ENCODE data around the gene C1QTNF12.

The C1QTNF12 gene

GRCh38 chr1:1246577-1247340 lies at the start of gene C1QTNF12:
Gene C1QTNF12 (minus strand): TSS chr1:1246722. CDS start chr1:1246690, 32 bp downstream.
- no peak within 1 kb of the TSS for H3K9ac ChIP-seq (ENCODE audit: low read length)

GRCh38 chr1:1295154-1295923 lies 48.8 kb upstream of the C1QTNF12 start:
- H3K4me3 ChIP-seq (ENCODE audit: low read depth, low read length, poor library complexity, severe bottlenecking), result no peak overlapping the region
- no peak overlapping the region for H3K27ac ChIP-seq (ENCODE audit: low read depth, low read length, poor library complexity, severe bottlenecking)
- no peaks in the 10 kb centered on the region for H3K9me3 ChIP-seq (ENCODE audit: low read length)
- no peaks in the 10 kb centered on the region for H4K20me1 ChIP-seq (ENCODE audit: insufficient read depth, low read length)
- H3K4me2 ChIP-seq (ENCODE audit: low read length), result no peak overlapping the region
- H2AFZ ChIP-seq (ENCODE audit: low read length), result no peak overlapping the region
- no peak overlapping the region for H3K9ac ChIP-seq (ENCODE audit: low read length)
- H3K27me3 ChIP-seq (ENCODE audit: insufficient read depth, low read length), result no peaks in the 10 kb centered on the region
- H3K36me3 ChIP-seq (ENCODE audit: insufficient read depth, low read length), result no peaks in the 10 kb centered on the region
- TF ChIP-seq CTCF (IDR thresholded peaks at IDR 0.05; ENCODE audit: low read length) (no peak), EZH2 (IDR thresholded peaks at IDR 0.05; ENCODE audit: borderline replicate concordance, low read length) (no peak)
- H3K9me2 ChIP-seq (ENCODE audit: low read depth, low read length), result no peaks in the 10 kb centered on the region
- H3K4me1 ChIP-seq (ENCODE audit: insufficient read depth, low read length, severe bottlenecking), result no peaks in the 10 kb centered on the region
- no peaks in the 10 kb centered on the region for H3K79me2 ChIP-seq (ENCODE audit: insufficient read depth, low read length)
- H3F3A ChIP-seq (ENCODE audit: insufficient read depth, low read length), result no peaks in the 10 kb centered on the region

More at GRCh38 chr1:1246577-1247340, at the start of gene C1QTNF12:
- no peaks in the 10 kb centered on the region for H3K36me3 ChIP-seq (ENCODE audit: insufficient read depth, low read length)
- H3K4me1 ChIP-seq (ENCODE audit: insufficient read depth, low read length, severe bottlenecking), result peaks cover 9% of the 10 kb centered on the region
- H3K9me3 ChIP-seq (ENCODE audit: low read length), result no peaks in the 10 kb centered on the region
- no peaks in the 10 kb centered on the region for H3K9me2 ChIP-seq (ENCODE audit: low read depth, low read length)
- H3K27ac ChIP-seq (ENCODE audit: low read depth, low read length, poor library complexity, severe bottlenecking), result no peak within 1 kb of the TSS
- peaks cover 15% of the 10 kb centered on the region; the same call in 1 of the 2 replicates for H3K27me3 ChIP-seq (ENCODE audit: insufficient read depth, low read length)
- no peak within 1 kb of the TSS for H2AFZ ChIP-seq (ENCODE audit: low read length)
- H3K79me2 ChIP-seq (ENCODE audit: insufficient read depth, low read length), result no peaks in the 10 kb centered on the region
- H3F3A ChIP-seq (ENCODE audit: insufficient read depth, low read length), result no peaks in the 10 kb centered on the region
- H3K4me3 ChIP-seq (ENCODE audit: low read depth, low read length, poor library complexity, severe bottlenecking), result no peak within 1 kb of the TSS
- H4K20me1 ChIP-seq (ENCODE audit: insufficient read depth, low read length), result no peaks in the 10 kb centered on the region
- H3K4me2 ChIP-seq (ENCODE audit: low read length), result no peak within 1 kb of the TSS
- TF ChIP-seq EZH2 (IDR thresholded peaks at IDR 0.05; ENCODE audit: borderline replicate concordance, low read length) (no peak), CTCF (IDR thresholded peaks at IDR 0.05; ENCODE audit: low read length) (no peak)

- Histone ChIP-seq H3K9me3 (ENCODE audit: low read length) (no peaks in the 10 kb centered on the region), H3K9ac (ENCODE audit: low read length) (no peak overlapping the region), H3K27ac (ENCODE audit: low read depth, low read length, poor library complexity, severe bottlenecking) (no peak overlapping the region), H3F3A (ENCODE audit: insufficient read depth, low read length) (no peaks in the 10 kb centered on the region), H3K79me2 (ENCODE audit: insufficient read depth, low read length) (no peaks in the 10 kb centered on the region), H3K36me3 (ENCODE audit: insufficient read depth, low read length) (no peaks in the 10 kb centered on the region), H3K27me3 (ENCODE audit: insufficient read depth, low read length) (no peaks in the 10 kb centered on the region), H4K20me1 (ENCODE audit: insufficient read depth, low read length) (no peaks in the 10 kb centered on the region), H2AFZ (ENCODE audit: low read length) (no peak overlapping the region), H3K4me2 (ENCODE audit: low read length) (no peak overlapping the region), H3K4me1 (ENCODE audit: insufficient read depth, low read length, severe bottlenecking) (no peaks in the 10 kb centered on the region), H3K9me2 (ENCODE audit: low read depth, low read length) (no peaks in the 10 kb centered on the region), H3K4me3 (ENCODE audit: low read depth, low read length, poor library complexity, severe bottlenecking) (no peak overlapping the region)
- TF ChIP-seq EZH2 (IDR thresholded peaks at IDR 0.05; ENCODE audit: borderline replicate concordance, low read length), result no peak
- no peak for TF ChIP-seq CTCF (IDR thresholded peaks at IDR 0.05; ENCODE audit: low read length)
Measured at GRCh38 chr1:1294250-1294890, 47.8 kb upstream of the C1QTNF12 start.

All from OCI-LY1 (cell line).